NOMO-1 treated with dmso at 0.1 percent for 144 hours (cell line): ENCODE measurements around the gene EPB41L4A.

Experiments used
- DNase-seq: peaks from one replicate; lab custom pipeline; 2025; ENCODE audit not compliant: unreplicated experiment; lab: John Stamatoyannopoulos, UW

The EPB41L4A gene

GRCh38 chr5:112165897-112166737 lies 253.0 kb downstream of the EPB41L4A start:
- no peak for DNase-seq

- DNase-seq = no peak
Measured at GRCh38 chr5:112165399-112165798, 253.7 kb downstream of the EPB41L4A start.

GRCh38 chr5:112163435-112163834 lies 255.6 kb downstream of the EPB41L4A start:
- no peak for DNase-seq

DNA sequence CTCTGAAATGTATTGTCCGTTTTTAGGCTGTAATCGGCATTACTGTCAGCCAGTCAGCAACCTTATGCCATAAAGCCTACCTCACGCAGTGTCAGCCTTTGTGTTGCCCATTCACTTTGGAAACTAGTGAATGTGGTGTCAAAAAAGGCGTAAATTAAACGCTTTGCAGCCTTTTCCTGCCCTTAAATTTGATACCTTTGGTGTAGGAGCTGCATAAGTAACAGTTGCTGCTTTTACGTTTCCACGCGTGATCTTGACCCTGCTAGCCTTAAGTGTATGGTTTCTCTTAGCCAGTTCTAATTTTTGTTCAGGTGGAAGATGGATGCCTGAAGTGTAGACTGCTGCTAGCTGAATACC lies 257.7 kb downstream of the EPB41L4A start:
- DNase-seq = no peak

DNA sequence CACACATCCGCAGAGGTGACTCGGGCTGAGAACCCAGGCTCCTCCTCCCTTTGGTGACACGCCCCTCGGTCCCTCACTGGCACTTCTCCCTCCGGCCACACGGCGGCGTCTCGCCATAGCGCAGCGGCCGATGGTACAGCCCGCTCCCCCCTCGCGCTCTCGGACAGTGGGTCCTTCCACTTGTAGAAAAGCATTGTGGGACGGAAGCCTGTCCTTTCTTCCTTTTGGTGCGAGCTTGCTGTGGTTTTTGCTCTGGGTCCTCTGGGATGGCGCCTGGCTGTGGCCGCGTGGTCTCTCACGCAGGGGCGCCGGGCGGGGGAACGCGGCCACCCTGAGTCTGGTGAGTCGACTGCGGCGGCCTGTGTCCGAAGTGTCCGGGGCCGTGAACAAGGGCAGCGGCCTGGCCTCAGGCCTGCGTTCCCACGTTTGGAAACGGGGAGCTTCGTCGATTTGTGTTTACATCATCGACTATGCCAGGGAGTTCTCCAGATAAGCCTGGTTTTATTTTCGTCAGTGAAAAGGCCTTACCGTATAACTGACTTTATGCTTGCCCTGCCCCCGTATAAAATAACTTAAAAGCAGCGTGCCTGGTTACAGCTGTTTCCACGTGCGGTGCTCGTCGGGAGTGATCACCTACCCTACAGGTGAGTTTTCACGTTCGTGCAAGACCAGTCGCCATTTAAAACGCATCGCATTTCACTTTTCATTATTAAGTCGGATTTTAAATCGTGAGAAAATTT lies 258.3 kb downstream of the EPB41L4A start:
- peak; percentile 82 for DNase-seq

DNA sequence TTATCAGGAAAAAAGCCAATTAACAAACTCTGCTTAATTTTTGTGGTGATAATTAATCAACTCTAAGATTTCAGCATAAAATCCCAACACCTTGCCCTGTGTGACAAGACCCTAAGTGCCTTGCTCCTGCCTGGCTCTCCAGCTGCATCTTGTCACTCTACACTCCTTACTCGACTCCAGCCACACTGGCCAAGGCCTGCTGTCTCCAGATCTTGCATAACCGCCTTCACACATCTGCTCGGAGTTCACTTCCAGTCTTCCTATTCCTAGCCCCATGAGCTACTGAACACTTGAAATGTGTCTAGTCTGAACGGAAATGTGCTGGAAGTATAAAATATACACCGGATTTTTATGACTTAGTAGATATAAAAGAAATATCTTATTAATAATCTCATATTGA lies 259.6 kb downstream of the EPB41L4A start:
- no peak for DNase-seq

GRCh38 chr5:112156211-112156610 lies 262.9 kb downstream of the EPB41L4A start:
- DNase-seq = no peak

DNA sequence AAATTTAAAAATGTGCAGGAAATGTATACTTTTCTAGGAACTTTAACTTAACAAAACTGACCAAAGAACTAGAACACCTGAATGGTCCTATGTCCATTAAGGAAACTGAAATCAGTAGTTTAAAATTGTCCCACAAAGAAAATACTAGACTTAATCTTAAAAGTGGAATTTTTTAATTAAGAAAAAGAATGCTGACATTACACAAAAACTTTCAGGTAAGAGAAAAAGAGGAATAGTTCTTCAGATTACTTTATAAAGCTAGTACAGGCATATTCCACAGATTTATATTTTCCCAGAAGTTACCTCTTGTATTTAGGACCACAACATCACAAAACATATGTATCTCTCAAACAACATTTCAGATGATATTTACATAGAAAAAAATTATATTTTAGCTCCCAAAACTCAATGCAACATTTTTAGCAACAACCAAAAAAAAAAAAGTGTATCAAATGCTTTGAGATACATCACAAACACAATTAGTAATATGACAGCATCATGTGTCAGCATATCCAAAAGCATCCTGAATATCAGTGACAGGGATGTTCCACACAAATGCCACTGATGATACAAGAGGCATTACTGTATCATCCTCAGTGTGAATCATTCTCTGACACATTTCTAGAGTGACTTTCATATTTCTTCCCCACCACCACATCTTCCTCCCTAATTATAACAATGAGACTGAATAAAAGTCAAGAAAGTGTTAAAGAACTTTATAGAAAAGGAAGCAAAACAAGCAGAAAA lies 264.0 kb downstream of the EPB41L4A start:
- no peak for DNase-seq

GRCh38 chr5:112149727-112150126 lies 269.4 kb downstream of the EPB41L4A start:
- DNase-seq = no peak

GRCh38 chr5:112146323-112147226 lies 272.5 kb downstream of the EPB41L4A start:
- peak; percentile 65 for DNase-seq

- no peak for DNase-seq
Measured at GRCh38 chr5:112143690-112144089, 275.4 kb downstream of the EPB41L4A start.

DNA sequence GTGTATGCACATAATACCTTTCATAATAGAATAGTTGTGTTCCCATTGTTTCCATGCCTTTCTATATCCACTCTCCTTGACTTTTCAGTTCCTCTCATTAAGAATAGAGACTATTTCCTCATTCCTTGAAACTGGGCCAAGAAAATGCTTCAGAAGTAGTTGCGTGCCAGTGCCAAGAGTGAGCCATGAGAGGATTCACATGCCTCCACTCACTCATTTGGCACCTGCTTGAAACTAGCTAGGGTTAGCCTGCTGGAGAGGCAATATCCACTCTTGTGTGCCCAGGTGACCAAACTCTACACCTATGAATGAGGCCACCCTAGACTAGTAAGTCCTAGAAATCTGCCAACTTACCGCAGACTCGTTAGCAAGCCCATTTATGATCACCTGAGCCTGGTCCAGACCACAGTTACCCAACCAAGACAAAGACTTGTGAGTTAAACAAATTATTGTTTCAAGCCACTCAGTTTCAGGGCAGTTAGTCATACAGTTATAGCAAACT lies 276.3 kb downstream of the EPB41L4A start:
- DNase-seq = no peak

DNA sequence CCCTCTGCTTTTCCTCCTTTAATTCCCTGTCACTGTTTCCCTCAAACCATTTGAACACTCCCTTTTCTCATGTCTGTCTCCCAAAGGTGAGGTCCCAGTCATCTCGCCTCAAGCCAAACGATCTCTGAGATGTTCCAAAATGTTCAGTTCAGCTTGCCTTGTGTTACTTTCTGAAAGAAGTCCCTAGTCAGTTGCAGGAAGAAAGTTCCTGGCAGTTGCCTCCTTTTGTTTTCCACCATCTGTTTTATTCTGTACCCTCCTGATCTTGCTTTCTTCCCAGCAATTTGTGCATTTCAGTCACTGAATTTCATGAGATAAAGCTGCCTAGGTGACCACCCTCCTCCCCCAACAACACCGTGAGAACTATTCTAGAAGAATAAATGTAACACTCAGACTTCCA lies 277.5 kb downstream of the EPB41L4A start:
- no peak for DNase-seq

GRCh38 chr5:112138526-112138925 lies 280.6 kb downstream of the EPB41L4A start:
- DNase-seq = no peak

- DNase-seq = no peak
Measured at GRCh38 chr5:112136773-112137172, 282.3 kb downstream of the EPB41L4A start.

- DNase-seq = no peak
Measured at GRCh38 chr5:112127861-112128260, 291.2 kb downstream of the EPB41L4A start.

GRCh38 chr5:112126982-112127381 lies 292.1 kb downstream of the EPB41L4A start:
- no peak for DNase-seq

DNA sequence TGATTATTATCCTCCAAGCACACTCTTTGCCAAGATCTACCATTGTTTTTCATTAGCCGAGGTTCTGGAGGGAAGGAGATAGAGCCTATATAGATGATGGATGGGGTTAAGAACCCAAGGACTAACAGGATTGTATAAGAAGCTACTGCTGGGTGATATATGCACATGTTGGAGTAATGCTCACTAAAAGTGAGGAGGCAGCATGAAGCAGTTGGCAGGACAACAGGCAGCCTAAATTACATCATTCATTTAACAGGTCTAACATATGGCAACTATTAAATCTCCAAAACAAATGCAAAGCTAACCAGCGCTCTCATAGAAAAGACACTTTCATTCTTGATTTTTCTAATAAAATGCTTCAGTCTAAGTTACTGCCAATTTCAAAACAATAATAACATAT lies 293.2 kb downstream of the EPB41L4A start:
- no peak for DNase-seq

DNA sequence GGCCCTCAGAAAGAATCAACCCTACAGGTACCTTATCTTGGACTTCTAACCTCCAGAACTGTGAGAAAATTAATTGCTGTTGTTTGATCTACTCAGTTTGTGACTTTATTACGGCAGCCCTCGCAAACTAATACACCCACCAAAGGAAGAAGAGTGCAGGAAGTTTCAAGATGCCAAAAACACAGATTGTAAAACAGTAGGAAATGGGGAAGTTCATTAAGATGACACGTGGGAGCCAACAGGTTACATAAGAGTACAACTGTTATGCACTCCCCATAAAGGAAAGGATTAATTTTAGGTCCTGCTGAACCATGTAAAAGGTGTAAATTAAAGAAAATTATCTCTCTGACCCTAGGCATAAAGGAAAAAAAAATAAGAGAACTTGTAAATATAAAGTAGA lies 294.3 kb downstream of the EPB41L4A start:
- DNase-seq = peak; percentile 50

DNA sequence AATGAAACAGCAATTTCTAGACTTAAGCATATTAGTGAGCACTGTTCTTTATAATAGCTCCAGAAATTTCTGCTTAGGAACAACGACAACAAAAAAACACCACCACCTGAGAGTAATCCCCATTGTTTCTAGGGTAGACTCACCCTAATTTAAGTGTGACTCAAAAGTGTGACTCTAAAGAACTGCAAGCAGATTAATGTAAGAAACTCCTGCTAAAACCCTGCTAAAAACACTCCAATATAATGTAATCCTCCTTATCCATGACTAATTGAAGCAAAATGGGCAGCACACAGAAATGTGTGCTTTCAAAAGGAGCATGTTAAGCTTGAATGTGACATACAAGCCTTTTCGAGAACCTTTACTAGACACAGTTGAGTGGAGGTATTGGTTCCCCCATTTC lies 296.0 kb downstream of the EPB41L4A start:
- DNase-seq = no peak

DNA sequence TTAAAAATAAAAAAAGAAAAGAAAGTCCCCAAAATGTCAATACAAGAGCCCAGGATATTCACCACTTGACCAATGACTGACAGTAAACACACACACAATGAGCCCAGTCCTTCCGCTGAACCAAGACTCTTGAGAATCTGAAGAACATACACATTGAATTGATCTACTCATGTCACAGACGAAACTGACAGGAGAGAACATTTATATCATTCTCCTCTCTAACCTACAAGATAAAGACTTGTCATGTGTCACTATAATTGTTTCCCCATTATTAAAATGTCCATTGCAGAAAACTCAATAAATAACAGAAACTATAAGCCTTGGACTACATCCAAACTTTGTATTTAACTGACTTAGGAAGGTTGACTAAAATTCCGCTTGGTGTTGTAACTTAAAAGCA lies 296.7 kb downstream of the EPB41L4A start:
- no peak for DNase-seq
